Measurements from ENCODE around the gene TDRD7.

The TDRD7 gene

GRCh38 chr9:97382099-97382718 lies 29.7 kb upstream of the TDRD7 start:
- no peak for TF ChIP-seq CTCF (conservative IDR thresholded peaks at IDR 0.05; ENCODE audit: low read depth, low read length)
- no peak overlapping the region for H3K4me3 ChIP-seq (ENCODE audit: low read depth, low read length)
- DNase-seq (ENCODE audit: low read depth) = no peak

GRCh38 chr9:97384406-97385262 lies 27.3 kb upstream of the TDRD7 start:
- H3K4me3 ChIP-seq (ENCODE audit: low read depth, low read length) = no peak overlapping the region
- TF ChIP-seq CTCF (conservative IDR thresholded peaks at IDR 0.05; ENCODE audit: low read depth, low read length) = no peak
- no peak for DNase-seq (ENCODE audit: low read depth)

DNA sequence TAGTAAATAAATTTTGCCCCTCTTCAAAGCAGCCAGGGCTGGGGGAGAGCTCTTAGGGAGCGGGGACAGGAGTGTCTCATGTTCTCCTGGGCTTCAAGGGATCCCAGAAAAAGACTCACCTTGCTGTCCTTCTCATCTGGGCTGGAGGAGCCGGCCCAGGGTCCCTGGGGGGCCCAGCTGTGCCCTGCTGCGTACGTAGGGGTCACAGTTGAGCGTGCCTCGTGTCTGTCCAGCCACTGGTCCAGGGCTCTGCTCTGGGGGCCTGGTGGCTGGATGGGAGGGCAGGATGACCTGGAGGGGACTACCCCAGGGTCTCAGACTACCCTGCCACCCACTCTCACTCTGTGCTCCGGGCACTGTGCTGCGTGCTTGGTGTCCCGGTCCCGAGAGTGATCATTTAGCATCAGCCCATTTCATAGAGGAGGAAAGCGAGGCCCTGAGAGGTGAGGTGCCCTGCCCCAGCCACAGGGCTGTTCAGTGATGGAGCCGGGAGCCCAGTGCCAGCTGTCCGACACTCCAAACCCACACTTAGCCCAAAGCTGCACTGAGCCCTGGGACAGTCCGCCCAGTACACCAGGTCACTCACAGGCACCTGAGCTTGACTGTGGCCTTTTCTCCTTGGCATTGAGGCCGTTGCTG lies 26.2 kb upstream of the TDRD7 start:
- TF ChIP-seq CTCF (conservative IDR thresholded peaks at IDR 0.05; ENCODE audit: low read depth, low read length) = no peak
- no peak for DNase-seq (ENCODE audit: low read depth)
- no peak overlapping the region for H3K4me3 ChIP-seq (ENCODE audit: low read depth, low read length)

- no peak for DNase-seq (ENCODE audit: low read depth)
- no peak overlapping the region for H3K4me3 ChIP-seq (ENCODE audit: low read depth, low read length)
- no peak for TF ChIP-seq CTCF (conservative IDR thresholded peaks at IDR 0.05; ENCODE audit: low read depth, low read length)
Measured at GRCh38 chr9:97386265-97386633, 25.6 kb upstream of the TDRD7 start.

DNA sequence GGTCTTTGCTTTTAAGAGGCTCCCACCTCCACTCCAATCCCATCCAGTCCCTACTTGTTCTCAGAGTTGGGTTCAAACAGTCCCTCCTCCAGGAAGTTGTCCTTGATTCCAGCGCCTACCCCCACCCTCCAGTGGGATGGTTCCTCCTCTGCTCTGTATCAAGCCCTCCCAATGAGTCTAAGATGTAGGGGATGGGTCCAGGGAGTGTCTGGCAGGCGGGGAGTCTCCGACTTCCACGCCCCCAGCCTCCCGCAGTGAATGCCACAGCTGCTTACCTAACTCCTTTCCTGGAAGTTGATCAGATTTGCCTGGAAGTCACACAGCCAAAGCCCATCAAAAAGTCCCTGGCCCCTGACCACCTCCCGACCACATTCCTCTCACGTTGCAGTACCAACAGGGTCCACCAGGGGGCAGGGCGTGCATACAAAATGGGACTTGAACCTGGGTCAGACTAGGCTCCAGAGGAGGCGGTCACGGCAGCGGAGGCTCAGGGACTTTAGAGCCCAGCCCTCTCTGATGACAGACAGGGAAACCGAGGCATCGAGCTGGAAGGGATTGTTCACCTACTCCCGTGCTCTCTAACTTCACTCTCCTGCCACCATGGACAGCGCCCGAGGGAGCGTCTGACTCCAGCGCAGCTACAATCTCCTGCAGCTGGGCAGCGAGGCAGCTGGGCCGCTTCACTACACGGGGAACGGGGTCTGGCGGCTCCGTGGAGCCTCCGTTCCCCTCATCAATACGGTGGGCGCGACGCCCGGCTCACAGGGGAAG lies 25.0 kb upstream of the TDRD7 start:
- TF ChIP-seq CTCF (conservative IDR thresholded peaks at IDR 0.05; ENCODE audit: low read depth, low read length) = peak; percentile 100
- H3K4me3 ChIP-seq (ENCODE audit: low read depth, low read length) = no peak overlapping the region
- peak; percentile 74 for DNase-seq (ENCODE audit: low read depth)

DNA sequence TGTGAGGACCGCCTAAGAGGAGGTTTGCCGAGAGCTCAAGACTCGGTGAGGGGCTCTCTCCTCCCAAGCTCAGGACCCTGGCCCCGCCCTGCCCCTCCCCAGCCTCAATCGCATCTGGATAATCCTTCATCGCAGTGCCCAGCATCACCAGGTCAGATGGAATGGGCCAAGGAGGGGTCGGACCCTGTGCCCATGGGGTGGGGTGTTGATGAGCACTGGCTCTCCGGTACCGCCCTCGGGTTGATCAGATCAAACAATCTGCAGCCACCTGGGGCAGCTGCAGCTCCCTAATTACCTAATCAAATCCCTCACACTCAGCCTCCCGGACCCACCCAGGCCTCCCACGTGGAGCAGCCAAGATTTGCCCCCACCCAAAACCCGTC lies 24.4 kb upstream of the TDRD7 start:
- TF ChIP-seq CTCF (conservative IDR thresholded peaks at IDR 0.05; ENCODE audit: low read depth, low read length) = no peak
- no peak overlapping the region for H3K4me3 ChIP-seq (ENCODE audit: low read depth, low read length)
- no peak for DNase-seq (ENCODE audit: low read depth)

All from choroid plexus epithelial cell (primary cell).